HK-2 (cell line): ENCODE measurements around the gene EYA2.
"Not testable (repeated sequence)": the region's sequence is repeated elsewhere in the genome, so short reads cannot be mapped to it uniquely, and the experiment has no call there.

ENCODE experiments used
- DNase-seq: peaks from one replicate; pipeline ENCODE4 v3.0.0-alpha.2; 2018; ENCODE audit not compliant: unreplicated experiment

Gene EYA2

DNA sequence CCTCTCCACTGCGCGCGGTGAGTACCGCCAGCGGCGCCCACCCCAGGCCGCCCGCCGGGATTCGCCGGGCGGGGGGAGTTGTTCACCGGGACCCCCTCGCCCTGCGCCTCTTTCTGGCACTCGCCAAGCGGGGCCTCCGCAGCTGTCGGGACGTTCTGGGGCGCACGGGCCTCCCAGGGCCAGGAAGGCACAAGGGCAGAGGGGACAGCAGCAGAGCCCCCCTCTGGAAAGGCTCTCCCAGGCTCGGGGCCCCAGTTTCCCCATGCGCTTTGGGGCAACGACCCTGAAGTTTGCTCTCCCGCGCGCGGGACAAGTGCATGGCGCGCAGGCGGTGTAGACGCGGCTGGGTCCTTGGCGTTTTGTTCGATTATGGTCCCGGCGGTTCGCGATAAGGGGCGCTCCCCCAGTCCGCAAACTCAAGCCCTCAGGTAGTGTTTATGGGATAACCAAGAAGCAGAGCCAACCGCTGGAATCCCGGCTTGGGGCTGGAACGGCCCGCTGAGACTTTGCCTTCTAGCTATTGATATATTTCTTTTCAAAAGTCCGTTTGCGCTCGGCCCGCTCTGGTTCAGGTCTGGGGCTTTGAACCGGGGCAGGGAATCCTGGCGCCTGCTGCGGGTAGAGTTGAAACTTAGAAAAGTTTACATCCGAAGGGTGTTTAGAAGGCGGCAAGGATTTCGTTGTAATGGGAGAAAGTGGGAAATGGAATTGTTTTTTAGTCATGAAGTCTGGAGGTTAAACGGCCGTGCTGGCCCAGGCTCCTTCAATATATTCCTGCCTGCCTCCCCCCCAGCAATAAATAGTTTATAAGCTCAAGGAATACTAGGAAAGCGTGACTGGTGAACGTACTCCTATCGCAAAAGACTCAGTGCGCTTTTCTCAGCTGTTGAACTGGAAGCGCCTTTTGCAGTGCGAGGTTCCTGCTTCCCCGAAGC is 595 bp downstream of the EYA2 start:
- no peak for DNase-seq

DNA sequence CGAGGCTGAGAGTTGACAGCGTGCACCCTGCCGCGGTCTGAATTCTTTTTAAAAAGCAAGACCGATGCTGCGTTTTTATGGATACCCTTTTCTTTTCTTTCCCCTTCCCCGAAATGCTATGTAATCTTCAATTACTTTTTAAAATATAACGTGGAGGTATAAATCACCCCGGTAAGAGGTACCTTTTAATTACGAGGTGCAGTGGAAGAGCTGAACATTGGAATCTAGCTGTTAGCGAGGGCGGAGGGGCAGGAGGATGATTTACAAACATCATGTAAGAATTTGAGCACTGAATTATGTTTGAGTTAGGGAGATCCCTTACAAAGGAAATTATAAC is 1.2 kb downstream of the EYA2 start:
- DNase-seq = no peak

DNA sequence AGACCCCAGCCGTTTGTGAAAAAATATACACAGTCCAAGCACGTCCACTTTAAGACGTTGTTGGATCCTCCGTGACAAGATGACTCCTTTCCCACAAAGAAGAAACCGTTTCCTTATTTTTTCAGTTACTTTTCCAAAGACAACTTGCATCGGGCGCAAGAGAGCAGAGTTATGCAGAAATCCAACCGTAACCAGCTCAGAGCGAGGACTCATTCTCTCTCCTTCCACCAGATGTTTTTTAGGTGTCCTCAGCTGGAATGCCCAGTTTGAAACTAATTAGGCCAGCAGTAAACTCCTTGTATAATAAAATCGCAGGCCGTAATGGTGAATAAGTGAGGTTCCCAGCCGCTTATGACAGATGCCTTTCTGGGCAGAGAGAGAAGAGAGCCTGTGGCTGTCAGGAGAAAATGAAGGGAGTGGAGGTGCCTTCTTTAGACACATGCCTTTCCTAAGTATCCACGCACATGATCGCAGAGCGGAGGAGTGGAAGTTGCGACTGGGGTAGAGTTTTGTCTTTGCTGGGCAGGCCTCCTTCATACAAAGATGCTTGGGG is 2.8 kb downstream of the EYA2 start:
- DNase-seq = no peak

DNA sequence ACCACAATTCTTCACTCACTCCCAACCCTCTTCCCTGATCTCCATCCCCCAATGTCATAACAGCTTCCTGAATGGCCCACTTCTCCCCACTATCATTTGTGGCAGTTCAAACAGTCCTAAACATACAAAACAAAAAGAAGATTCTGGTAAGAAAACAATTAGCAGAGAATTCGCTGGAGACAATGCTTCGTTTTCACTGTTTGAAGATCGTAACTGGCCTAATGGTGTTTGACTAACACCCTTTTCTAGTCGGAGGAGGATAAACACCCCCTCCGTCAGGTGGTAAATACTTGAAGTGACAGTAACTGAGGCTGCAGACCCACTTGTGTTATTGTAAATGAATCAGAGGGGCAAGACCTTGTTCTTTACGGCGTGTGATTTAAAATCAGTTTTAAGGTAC is 3.8 kb downstream of the EYA2 start:
- DNase-seq = no peak

DNA sequence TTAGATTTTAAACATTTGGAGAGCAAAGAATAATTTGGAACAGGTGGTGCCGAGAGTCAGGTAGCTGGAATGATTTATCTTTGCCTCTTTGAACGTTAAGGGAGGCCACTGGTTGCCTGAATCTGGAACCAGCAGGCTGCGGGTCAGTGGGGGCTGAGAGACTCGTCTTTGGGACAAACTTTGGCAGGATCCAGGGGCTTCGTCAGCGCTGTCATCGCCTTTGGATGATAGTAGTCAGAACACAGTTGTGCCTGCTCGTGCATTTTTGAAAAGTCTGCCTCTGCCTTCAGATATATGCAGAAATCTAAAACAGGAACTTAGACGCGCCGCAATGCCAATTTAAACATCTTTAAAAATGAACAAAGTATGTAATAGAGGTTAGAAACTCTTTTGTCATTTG is 5.0 kb downstream of the EYA2 start:
- no peak for DNase-seq

DNA sequence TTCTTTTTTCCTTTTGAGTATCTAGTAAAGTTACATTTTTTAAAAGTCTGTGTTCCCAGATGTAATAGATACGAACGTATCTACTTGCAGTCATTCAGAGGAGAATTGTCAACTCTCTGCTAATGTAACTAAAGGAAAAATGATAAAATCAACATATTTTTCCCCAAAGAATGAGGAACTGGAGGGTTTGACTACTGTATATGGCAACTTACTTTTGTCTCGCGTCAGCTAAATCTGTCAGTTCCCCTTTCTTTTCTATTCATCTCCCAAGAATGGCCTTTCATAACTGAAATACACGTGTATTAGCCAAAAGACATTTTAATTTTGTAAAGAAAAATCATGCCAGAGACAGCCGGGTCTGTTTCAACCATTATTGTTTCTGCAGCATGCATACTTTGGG is 5.4 kb downstream of the EYA2 start:
- DNase-seq = no peak

DNA sequence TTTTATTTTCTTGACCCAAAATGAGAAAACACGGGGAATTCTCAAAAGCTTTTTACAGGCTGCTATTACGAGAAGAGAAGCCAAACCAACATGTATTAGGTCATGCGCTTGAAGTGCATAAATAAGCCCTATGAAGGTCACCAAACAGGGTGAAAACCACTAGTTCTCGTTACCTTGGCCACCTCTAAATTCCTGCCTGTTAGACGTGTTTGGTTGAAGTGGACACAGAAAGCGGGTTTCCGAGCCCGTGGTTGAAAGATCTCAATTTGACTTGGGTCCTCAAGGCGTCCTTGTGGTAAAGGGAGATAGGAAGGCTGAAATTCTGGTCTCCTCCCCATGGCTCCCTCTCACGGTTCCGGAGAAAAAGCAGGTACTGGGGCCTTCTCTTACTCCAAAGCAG is 6.2 kb downstream of the EYA2 start:
- DNase-seq = no peak

DNA sequence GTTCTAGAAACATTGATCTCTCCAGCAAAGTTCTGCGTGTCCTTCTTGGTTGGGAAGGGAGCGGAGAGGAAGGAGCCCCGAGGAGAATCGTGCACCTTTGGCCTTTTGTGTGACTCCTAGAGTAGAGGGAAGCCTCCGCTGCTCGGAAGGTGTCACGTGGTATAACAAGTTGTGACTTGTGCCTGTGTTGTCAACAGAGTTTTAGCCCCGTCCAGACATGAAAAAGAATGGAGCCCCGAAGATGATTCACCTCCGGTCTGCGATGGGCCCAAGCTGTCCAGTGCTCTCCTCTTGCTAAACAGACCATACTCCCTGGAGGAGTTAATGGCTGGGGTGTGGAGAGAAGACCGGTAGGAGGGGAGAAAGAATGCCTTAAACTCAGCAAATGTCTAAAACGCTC is 7.0 kb downstream of the EYA2 start:
- DNase-seq = no peak

DNA sequence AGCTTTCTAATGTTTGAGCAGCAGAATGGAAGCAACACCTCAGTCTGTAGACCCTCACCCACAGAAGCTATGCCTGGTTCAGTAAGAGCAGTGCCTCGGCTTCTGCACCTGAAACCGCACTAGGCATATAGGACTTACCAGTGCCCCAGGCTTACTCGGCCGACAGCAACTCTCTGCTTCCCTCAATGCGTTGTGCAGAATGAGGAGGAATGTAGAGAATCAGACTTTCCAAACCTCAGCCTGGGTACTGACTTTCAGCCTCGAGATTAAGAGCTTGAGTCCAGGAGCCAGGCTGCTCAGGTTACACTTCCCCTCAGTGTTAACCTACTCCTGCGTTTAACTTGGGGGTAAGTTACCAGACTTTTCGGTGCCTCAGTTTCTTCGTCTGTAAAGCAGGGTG is 8.6 kb downstream of the EYA2 start:
- DNase-seq = no peak

DNA sequence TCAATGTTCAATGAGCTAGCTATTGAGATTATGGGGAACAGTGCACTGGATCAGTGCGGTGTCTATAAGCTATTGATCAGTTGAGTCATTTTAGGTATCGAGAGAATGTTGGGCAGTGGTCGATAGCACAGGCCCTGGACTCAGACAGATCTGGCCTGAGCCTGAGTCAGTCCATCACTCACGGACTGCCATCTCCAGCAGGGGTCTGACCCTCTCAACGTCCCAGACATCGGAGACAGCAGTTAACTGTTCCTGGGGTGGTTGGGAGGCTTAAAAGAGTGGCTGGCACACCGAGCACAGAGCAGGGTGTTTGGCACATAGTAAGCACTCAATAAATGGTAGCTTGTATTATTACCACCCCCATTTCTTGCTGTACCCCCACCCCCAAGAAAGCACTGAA is 9.3 kb downstream of the EYA2 start:
- DNase-seq = no peak

DNA sequence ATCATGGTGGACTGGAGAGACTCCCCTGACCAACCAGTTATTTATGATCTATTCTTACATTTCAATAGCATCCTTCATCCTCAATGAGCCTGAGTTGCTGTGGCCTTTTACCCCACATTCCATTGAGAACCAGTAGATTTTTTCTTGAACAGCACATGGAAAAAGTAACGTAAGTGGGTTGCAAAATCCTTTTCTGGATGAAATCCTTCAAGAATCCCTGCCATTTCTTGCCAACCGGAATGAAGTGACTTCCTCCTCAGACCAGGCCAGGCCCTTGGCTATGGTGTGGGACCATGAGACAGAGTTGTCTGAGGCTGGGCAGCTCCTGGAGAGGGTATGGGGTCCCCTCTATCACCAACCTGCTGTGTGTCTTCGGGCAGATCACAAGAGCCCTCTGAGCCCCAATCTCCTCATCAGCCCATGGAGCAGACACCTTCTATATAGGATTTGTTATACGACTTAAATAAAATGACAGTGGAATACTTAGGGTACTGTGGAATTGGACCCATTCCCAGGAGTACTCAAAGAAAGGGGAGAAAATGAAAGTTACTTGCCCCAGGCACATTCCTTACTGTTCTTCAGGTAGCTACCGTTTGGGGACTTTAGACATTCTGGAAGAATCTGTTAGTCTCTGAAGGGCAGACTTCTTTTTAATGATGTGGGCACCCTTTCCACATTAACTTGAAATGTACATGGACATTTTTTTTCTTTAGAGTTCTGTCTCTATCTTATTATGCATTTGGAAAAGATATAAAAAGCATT is 10.9 kb downstream of the EYA2 start:
- DNase-seq = no peak

DNA sequence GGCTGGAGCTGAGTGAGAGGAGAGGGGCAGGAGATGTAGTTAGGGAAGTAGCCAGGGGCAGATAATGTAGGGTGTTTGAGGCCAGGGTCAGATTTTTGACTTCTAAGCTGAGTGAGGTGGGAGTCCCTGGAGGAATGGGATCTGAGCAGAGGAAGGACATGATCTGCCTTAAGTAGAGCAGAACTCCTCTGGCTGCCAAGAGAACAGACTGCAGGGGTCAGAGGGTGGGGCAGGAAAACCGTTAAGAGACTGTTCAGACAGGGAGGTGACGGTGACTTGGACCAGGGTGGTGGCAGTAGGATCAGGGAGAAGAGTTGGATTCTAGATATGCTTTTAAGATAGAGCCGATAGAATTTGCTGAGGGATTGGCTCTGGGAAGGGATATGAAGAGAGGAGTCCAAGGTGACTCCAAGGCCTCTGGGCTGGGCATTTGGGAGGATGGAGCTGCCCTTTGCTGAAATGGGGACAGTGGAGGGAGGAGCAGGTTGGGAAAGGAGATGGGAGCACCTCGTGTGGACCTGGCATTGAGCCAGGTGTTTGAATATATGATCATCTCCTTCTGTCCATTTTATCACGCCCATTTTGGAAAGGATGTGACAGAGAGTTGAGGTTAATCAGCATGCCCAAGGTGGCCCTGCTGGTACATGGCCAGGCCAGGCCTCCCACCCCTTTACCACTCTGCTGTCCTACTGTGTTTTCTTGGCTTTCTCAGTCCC is 18.8 kb downstream of the EYA2 start:
- DNase-seq = no peak

DNA sequence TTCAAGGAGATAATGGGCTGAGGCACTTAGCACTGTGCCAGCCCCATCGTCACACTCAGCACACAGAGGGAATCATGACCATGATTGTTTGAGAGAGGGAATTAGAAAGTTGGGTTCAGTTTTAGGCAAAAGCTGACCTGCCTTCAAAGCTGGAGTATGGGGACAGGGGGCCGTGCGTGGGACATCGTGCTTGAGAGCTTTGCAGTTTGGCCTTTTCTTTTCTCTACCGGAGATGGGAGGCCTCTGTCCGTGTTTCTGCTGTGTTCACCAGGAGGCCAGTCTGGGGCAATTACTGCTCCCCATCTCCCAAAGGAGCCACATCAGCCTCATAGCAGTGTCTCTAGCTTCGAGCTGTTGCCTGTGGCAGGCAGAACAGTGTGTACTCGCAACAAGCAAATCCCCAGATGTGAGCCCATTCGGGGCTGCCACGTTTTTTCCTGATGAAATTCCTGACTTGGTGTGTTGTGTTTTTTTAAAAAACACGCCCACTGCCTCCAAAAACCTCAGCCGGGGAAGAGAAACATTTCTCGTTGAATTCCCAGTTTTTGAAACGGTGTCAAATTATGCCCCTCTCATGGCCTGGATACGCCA is 20.2 kb downstream of the EYA2 start:
- no peak for DNase-seq

DNA sequence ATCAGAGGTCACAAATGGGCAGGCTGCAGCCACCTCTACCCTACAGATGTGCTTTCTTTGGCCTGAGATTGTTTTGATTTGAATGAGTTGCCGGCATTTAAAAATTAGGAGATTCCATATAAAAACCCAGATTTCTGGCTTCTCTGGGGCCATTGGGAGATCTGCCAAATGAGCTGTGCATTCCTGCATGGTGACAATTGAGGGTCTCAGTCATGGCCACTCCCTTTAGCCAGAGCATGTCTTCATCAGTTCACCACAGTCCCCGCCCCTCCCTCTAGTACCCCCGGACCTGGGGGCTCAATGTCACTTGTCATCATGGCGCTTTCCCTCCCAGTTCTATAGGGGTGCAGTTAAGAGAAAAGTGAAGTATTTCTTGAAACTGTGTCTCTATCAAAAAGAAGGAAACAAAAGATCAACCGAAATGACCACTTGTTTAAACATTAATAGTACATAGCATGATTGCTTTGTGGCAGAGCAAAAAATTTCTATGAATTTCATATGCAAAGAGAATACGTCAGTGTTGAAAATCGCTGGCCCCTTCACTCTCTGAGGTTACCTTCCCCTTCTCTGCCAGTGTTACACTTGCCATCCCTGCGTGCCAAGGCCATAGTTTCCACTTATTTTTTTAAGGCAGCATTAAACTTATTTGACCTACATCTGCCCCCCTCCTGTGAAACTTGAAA is 21.1 kb downstream of the EYA2 start:
- DNase-seq = no peak

DNA sequence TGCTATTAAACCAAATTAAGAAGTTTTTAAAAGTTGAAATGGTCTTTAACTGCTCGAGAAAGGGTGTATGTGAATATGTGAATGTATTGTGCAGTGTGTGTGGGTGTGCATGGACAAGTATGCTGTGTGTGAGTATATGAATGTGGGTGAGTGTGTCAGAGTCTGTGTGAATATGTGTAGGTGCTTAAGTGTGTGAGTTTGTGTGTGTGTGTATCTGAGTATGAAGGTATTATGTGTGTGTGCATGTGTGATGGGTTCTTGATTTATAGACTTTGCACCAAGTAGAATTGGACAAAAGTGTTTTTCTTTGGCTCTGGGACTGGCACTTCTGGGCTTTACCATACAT is 21.6 kb downstream of the EYA2 start:
- no peak for DNase-seq

DNA sequence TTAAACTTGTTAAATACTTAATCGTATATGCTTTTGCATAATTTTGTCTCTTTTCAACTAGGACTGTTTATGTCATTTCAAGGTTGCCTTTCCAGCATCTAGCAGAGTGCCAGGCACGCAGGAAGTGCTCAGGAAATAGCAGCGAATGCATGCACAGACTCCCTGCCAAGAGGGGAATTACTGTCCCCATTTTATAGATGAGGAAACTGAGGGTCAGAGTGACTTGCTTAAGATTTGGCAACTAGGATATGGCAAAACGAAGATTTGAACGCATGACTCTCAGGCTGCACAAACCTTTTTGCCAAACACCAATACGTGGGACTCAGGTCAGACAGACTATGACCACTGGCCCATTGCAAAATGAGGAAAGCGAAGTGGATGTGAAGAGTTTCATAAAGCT is 22.5 kb downstream of the EYA2 start:
- DNase-seq = no peak

DNA sequence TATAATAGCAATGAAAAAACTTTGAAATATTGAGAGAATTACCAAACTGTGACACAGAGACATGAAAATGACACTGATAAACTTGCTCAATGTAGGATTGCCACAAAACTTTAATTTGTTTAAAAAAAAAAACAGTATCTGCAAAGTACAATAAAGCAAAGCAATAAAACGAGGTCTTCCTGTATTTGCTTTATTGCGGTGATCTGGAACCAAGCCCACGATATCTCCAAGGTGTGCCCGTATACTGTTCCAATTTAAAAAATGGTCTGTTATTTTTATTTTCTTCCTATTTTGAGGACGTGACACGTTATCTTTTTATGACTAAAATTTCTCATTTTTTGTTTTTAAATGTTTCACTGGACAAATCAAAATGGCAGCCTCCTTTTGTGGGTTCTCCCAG is 25.5 kb downstream of the EYA2 start:
- DNase-seq = no peak

DNA sequence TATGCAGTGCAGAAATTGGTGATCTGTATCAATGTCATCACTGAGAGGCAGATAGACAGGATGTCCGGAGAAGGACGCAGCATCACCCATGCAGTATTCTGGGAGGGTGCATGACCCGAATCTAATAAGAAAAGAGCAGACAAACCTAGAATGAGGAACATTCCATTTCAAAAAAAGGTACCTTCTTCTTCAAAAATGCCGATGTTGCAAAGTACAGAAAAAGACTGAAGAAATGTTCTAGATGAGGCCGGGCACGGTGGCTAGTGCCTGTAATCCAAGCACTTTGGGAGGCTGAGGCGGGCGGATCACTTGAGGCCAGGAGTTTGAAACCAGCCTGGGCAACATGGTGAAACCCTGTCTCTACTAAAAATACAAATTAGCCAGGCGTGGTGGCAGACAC is 28.2 kb downstream of the EYA2 start:
- DNase-seq = not testable (repeated sequence)

DNA sequence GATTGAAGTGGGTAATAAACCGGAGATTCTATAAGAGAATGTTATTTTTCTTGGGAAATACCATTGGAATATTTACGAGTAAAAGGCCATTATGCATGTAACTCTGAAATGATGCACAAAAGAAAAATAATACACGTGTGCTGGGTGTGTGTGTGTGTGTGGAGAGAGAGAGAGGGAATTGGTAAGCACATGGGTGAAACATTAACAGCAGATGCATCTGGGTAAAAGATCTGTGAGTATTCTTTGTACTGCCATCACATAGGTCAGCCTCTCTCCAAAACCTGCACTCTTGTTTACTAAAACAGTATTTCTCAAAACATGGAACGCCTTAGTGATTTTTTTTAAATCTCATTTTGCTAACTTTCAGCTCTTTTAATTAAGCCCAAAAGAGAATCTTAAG is 28.9 kb downstream of the EYA2 start:
- no peak for DNase-seq

DNA sequence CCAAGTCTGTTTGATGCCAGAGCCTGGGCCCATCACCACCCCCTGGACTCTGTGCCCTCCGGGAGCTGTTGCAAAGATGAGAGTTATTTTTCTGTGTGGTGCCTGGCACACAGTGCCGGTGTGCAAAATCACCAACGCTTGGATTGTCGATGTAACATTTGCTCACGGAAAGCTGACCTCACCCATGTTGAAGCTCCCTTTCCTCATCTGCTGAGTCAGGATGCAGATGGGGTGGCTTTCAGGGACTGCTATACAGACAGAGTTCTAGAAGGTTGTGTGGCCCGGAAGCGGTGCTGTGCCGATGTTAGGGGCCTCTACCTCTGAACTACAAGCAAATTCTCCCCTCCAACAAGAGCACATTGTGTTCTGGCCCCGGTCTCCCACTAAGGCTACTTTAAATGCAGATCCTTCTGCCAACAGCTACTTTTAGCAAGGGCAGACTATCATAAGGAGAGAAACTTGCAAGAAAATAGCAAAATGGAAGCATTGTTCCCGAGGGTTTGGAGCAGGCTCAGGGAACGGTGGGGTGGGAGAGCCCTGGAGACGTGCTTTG is 34.0 kb downstream of the EYA2 start:
- DNase-seq = no peak

DNA sequence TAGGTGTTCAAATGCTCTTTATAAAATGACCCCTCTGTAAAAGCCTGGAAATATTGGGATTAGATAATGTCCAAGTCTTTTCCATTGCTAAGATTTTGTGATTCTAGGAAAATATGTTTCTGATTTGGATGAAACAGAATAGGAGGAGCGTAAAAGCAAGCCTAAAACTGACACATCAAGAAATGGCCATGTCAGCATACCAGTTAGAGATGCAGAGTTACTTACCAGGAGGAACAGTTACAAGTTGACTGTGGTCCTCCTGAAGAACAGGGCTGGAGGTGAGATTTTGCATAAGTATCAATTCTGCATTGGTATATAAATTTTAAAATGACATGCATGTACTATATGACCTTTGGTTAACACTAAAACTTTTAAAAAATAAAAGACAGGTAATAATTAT is 35.3 kb downstream of the EYA2 start:
- no peak for DNase-seq
